Right hindlimb (tissue), 1 donor: ENCODE data around the gene IL1A.

Source experiments
- DNase-seq: peaks from one replicate; pipeline ENCODE4 v3.0.0-alpha.2; 2018

Gene IL1A

GRCh38 chr2:112817082-112817689 lies 32.9 kb upstream of the IL1A start:
- DNase-seq = no peak

GRCh38 chr2:112814278-112814677 lies 30.0 kb upstream of the IL1A start:
- DNase-seq = no peak

GRCh38 chr2:112813280-112813966 lies 29.1 kb upstream of the IL1A start:
- DNase-seq = no peak

- DNase-seq = peak; percentile 39
These were observed 28.3 kb upstream of the IL1A start for GRCh38 chr2:112812318-112813267.

- DNase-seq = no peak
These were observed 27.6 kb upstream of the IL1A start for GRCh38 chr2:112811841-112812306.

GRCh38 chr2:112811276-112811831 lies 27.1 kb upstream of the IL1A start:
- no peak for DNase-seq

- no peak for DNase-seq
These were observed 24.8 kb upstream of the IL1A start for GRCh38 chr2:112809112-112809511.

- no peak for DNase-seq
These were observed 23.0 kb upstream of the IL1A start for GRCh38 chr2:112807233-112807807.

- DNase-seq = no peak
These were observed 21.2 kb upstream of the IL1A start for GRCh38 chr2:112805542-112805941.

- DNase-seq = no peak
These were observed 19.6 kb upstream of the IL1A start for GRCh38 chr2:112803691-112804521.

GRCh38 chr2:112800881-112801583 lies 16.7 kb upstream of the IL1A start:
- no peak for DNase-seq

GRCh38 chr2:112798979-112799975 lies 15.0 kb upstream of the IL1A start:
- DNase-seq = no peak

GRCh38 chr2:112796486-112796885 lies 12.2 kb upstream of the IL1A start:
- DNase-seq = no peak

- DNase-seq = no peak
These were observed 11.5 kb upstream of the IL1A start for GRCh38 chr2:112795774-112796173.

GRCh38 chr2:112794841-112795240 lies 10.5 kb upstream of the IL1A start:
- no peak for DNase-seq

GRCh38 chr2:112794131-112794733 lies 9.9 kb upstream of the IL1A start:
- no peak for DNase-seq

- no peak for DNase-seq
These were observed 9.2 kb upstream of the IL1A start for GRCh38 chr2:112793449-112793978.

GRCh38 chr2:112792419-112792818 lies 8.1 kb upstream of the IL1A start:
- DNase-seq = no peak

GRCh38 chr2:112791693-112792230 lies 7.5 kb upstream of the IL1A start:
- DNase-seq = no peak
